ENCODE data around the gene AIMP2. TPM values are rescaled to one million over a fixed set of nuclear protein-coding genes. Genes with fewer than 3 reads are reported as not detected.
A peak's percentile ranks its signal among the peaks of the same experiment; 100 is the strongest.

AIMP2 gene
- total RNA-seq, 1 experiment from 2014 or later, result 67.5 TPM

- H3K4me3 ChIP-seq, result no peak overlapping the region
- no peaks in the 10 kb centered on the region for H3K9me3 ChIP-seq (replicated peaks)
- DNase-seq, result peak; percentile 32 to 45
- H3K27me3 ChIP-seq, result no peaks in the 10 kb centered on the region
- H3K27ac ChIP-seq, result peak overlapping the region; percentile 31; the same call in 1 of the 2 replicates
- peaks cover 64% of the 10 kb centered on the region for H3K36me3 ChIP-seq
- H3K4me1 ChIP-seq, result peaks cover 5% of the 10 kb centered on the region; the same call in 1 of the 2 replicates
Measured at GRCh38 chr7:6015917-6016652, 7.0 kb downstream of the AIMP2 start.

DNA sequence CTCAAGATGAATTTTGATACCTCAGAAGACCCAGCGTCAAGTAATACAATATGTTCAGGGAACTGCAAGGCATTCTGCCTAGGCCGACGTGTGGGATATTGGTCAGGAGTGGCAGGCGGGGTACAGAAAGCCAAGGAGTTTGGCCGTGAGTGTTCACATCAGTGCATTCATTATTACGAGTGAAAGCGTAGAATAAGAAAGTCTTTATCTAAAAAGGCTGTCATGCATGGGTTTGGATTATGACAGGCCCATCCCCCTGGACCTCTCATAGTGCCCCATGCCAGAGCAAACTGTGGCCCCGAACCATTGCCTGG, 7.5 kb downstream of the AIMP2 start:
- DNase-seq, result no peak
- Histone ChIP-seq H3K36me3 (peaks cover 70% of the 10 kb centered on the region), H3K4me3 (no peak overlapping the region), H3K27ac (peak overlapping the region; percentile 31; the same call in 1 of the 2 replicates), H3K4me1 (peaks cover 5% of the 10 kb centered on the region; the same call in 1 of the 2 replicates), H3K9me3 (replicated peaks) (no peaks in the 10 kb centered on the region), H3K27me3 (no peaks in the 10 kb centered on the region)

- H3K4me1 ChIP-seq, result peaks cover 5% of the 10 kb centered on the region; the same call in 1 of the 2 replicates
- H3K27ac ChIP-seq, result no peak overlapping the region
- no peak overlapping the region for H3K4me3 ChIP-seq
- no peak for DNase-seq
- H3K27me3 ChIP-seq, result no peaks in the 10 kb centered on the region
- H3K36me3 ChIP-seq, result peaks cover 96% of the 10 kb centered on the region
- H3K9me3 ChIP-seq (replicated peaks), result no peaks in the 10 kb centered on the region
Measured at GRCh38 chr7:6020371-6021286, 11.6 kb downstream of the AIMP2 start.

DNA sequence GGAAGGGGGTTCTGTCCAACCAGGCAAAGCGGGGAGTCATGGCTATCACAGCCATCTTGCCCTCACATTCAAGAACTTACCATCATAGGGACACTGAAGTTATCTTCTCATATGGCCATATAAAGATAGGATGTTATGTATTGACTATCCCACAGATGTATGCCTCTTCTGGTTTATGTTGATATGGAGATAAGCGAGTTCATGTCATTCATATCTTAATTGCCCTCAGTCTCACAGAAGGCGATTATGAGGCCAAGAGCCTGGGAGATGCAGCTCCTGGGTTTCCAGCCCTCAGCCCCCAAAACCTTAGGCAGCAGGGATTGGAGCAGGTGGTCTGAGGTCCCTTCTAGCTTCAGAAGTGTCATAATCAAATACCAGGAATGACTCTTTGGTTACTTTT, 13.6 kb downstream of the AIMP2 start:
- Histone ChIP-seq H3K27ac (no peak overlapping the region), H3K36me3 (peaks cover 95% of the 10 kb centered on the region), H3K27me3 (no peaks in the 10 kb centered on the region), H3K4me3 (no peak overlapping the region), H3K4me1 (peaks cover 4% of the 10 kb centered on the region; the same call in 1 of the 2 replicates), H3K9me3 (replicated peaks) (no peaks in the 10 kb centered on the region)
- DNase-seq, result no peak

DNA sequence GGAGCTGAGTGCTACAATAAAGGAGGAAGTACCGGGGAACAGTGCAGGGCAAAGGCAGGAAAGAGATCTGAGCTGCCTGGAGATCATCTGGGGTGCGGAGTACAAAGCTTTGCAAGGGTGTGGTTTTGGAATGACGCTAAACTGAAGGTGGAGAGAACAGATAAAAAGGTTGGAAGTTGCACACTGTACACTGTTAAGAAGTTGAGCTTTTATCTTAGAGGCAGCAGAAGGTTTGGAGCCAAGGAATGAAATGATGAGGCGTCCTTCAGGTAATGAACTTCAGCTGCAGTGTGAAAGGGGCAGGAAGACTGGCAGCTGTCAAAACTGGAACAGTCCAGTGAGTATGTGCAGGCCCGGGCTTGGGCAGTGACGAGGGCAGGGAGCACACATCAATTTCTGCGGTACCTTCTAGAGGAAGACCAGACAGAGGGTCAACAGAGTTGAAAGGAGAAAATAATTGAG, 14.9 kb downstream of the AIMP2 start:
- no peak overlapping the region for H3K4me3 ChIP-seq
- no peak for DNase-seq
- H3K27me3 ChIP-seq, result no peaks in the 10 kb centered on the region
- H3K4me1 ChIP-seq, result peaks cover 4% of the 10 kb centered on the region; the same call in 1 of the 2 replicates
- H3K36me3 ChIP-seq, result peaks cover 89% of the 10 kb centered on the region
- H3K9me3 ChIP-seq (replicated peaks), result no peaks in the 10 kb centered on the region
- H3K27ac ChIP-seq, result no peak overlapping the region

DNA sequence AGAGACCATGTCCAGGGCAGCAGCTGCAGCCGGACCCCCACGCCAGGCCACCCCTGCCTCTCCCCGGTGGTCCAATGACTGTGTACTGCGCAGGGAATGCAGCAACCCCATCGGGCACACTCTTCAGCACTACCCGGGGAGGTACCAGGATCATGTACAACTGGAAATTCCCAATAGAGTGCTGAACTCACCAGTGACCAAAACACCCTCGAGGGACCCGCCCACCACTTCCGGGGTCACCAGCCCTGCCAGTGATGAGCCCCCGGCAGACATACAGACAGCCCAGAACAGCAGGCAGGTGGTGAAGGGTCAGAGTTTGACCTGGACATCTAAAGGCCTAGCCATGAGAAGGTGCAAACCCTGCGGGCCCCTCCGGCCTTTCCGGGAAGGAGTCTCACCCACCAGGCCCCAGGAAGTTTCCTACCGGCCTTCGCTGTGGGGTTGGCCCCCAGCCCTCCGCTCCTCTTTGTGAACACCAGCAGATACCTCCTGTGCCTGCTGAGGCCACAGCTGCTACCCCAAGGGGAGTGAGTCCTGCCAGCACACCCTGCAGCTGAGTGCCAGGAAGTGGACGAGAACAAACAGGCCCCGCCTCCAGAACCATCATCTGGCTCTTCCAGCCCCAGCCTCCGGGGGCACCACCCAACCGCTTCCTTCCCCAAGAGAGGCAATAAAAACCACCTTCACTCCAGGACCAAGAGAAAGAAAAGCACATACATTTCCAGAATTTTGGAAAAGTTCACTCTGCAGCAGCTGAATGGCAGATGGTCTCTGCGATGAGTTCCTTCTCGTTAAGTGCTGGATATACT, 17.1 kb downstream of the AIMP2 start:
- Histone ChIP-seq H3K27me3 (no peaks in the 10 kb centered on the region), H3K9me3 (replicated peaks) (no peaks in the 10 kb centered on the region), H3K27ac (no peak overlapping the region), H3K36me3 (peaks cover 76% of the 10 kb centered on the region), H3K4me3 (no peak overlapping the region), H3K4me1 (peaks cover 4% of the 10 kb centered on the region; the same call in 1 of the 2 replicates)
- peak; percentile 74 to 79 for DNase-seq

DNA sequence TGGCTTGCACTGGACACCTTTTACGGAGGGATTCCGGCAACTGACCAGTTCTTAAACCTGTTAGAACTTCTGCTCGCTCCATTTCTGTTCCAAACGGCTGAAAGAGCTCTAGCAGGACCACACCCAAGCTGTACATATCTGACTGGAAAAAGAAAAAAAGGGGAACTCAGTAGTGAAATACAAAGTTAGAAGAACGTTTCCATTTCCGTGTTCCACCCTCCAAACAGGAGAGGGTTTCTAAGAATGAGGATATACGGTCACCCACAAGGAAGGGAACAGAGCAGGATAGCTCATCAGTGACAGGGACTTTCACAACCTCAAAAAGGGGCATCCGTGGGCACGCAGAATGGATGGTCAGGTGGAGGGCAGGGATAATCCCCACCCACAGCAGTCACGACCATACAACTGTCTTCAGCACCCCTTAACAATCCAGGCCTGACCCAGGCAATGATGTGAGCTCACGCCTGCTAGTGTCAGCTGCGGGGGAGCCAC, 17.8 kb downstream of the AIMP2 start:
- peaks cover 4% of the 10 kb centered on the region; the same call in 1 of the 2 replicates for H3K4me1 ChIP-seq
- DNase-seq, result no peak
- H3K4me3 ChIP-seq, result no peak overlapping the region
- no peaks in the 10 kb centered on the region for H3K9me3 ChIP-seq (replicated peaks)
- H3K27me3 ChIP-seq, result no peaks in the 10 kb centered on the region
- H3K27ac ChIP-seq, result no peak overlapping the region
- H3K36me3 ChIP-seq, result peaks cover 70% of the 10 kb centered on the region

GRCh38 chr7:6027806-6028365, 18.8 kb downstream of the AIMP2 start:
- no peak overlapping the region for H3K4me3 ChIP-seq
- H3K4me1 ChIP-seq, result peaks cover 4% of the 10 kb centered on the region; the same call in 1 of the 2 replicates
- no peaks in the 10 kb centered on the region for H3K27me3 ChIP-seq
- no peak overlapping the region for H3K27ac ChIP-seq
- no peak for DNase-seq
- H3K36me3 ChIP-seq, result peaks cover 65% of the 10 kb centered on the region
- H3K9me3 ChIP-seq (replicated peaks), result no peaks in the 10 kb centered on the region

- Histone ChIP-seq H3K27me3 (no peaks in the 10 kb centered on the region), H3K27ac (no peak overlapping the region), H3K9me3 (replicated peaks) (no peaks in the 10 kb centered on the region), H3K4me3 (no peak overlapping the region), H3K4me1 (peaks cover 4% of the 10 kb centered on the region; the same call in 1 of the 2 replicates), H3K36me3 (peaks cover 64% of the 10 kb centered on the region)
- DNase-seq, result no peak
Measured at GRCh38 chr7:6028563-6028962, 19.5 kb downstream of the AIMP2 start.

GRCh38 chr7:6030988-6031387, 21.9 kb downstream of the AIMP2 start, which contains the start of gene ANKRD61:
TSS of gene ANKRD61 (plus strand) at chr7:6031376. CDS start at chr7:6031376, 0 bp downstream.
- H3K27ac ChIP-seq, result no peak within 1 kb of the TSS
- H3K36me3 ChIP-seq, result peaks cover 64% of the 10 kb centered on the region
- no peaks in the 10 kb centered on the region for H3K9me3 ChIP-seq (replicated peaks)
- H3K27me3 ChIP-seq, result no peaks in the 10 kb centered on the region
- DNase-seq, result no peak
- H3K4me3 ChIP-seq, result no peak within 1 kb of the TSS
- H3K4me1 ChIP-seq, result peaks cover 4% of the 10 kb centered on the region; the same call in 1 of the 2 replicates

GRCh38 chr7:6031567-6031966, 22.5 kb downstream of the AIMP2 start:
- Histone ChIP-seq H3K27ac (no peak overlapping the region), H3K4me1 (no peaks in the 10 kb centered on the region), H3K4me3 (no peak overlapping the region), H3K36me3 (peaks cover 63% of the 10 kb centered on the region), H3K9me3 (replicated peaks) (no peaks in the 10 kb centered on the region), H3K27me3 (no peaks in the 10 kb centered on the region)
- DNase-seq, result no peak

- Histone ChIP-seq H3K36me3 (peaks cover 61% of the 10 kb centered on the region), H3K27me3 (no peaks in the 10 kb centered on the region), H3K4me1 (no peaks in the 10 kb centered on the region), H3K4me3 (no peak overlapping the region), H3K9me3 (replicated peaks) (no peaks in the 10 kb centered on the region), H3K27ac (no peak overlapping the region)
- no peak for DNase-seq
Measured at GRCh38 chr7:6032167-6032566, 23.1 kb downstream of the AIMP2 start.

GRCh38 chr7:6032641-6033040, 23.6 kb downstream of the AIMP2 start:
- no peaks in the 10 kb centered on the region for H3K4me1 ChIP-seq
- H3K27me3 ChIP-seq, result no peaks in the 10 kb centered on the region
- no peak for DNase-seq
- no peak overlapping the region for H3K4me3 ChIP-seq
- no peak overlapping the region for H3K27ac ChIP-seq
- H3K36me3 ChIP-seq, result peaks cover 61% of the 10 kb centered on the region
- H3K9me3 ChIP-seq (replicated peaks), result no peaks in the 10 kb centered on the region

- Histone ChIP-seq H3K27me3 (no peaks in the 10 kb centered on the region), H3K36me3 (peaks cover 64% of the 10 kb centered on the region), H3K4me1 (no peaks in the 10 kb centered on the region), H3K9me3 (replicated peaks) (no peaks in the 10 kb centered on the region), H3K4me3 (no peak overlapping the region), H3K27ac (no peak overlapping the region)
- DNase-seq, result no peak
Measured at GRCh38 chr7:6035165-6035564, 26.1 kb downstream of the AIMP2 start.

Measured in SJCRH30 (cell line).